ENCODE measurements around the gene WDR1. TPM values are rescaled to one million over a fixed set of nuclear protein-coding genes. Genes with fewer than 3 reads are reported as not detected.

Gene WDR1
- total RNA-seq, 2 experiments from 2014 or later = 397 to 413 TPM

DNA sequence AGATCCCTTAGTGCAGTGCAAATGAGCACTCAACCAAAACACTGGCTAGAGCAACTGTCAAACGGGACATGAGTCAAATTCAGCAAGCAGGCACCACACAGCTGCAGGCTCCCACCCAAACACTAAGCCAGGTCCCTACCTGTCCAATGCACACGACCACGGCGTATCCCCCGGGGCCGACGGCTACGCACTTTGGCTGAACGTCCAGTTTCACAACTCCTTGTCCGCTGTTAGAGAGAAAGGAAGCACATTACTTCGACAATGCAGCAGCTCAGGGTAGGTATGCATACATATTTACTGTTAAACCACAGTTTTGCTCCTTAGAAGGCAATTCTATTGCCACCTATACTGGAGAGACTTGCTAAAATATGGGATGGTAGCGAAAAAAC, 35.4 kb downstream of the WDR1 start:
- ChIA-PET POLR2A (interaction anchor here (0.7 kb wide), 1 partner anchor 13 kb away, joined by 3 read pairs; no protein-coding TSS in a partner anchor), CTCF (no interaction called here)

DNA sequence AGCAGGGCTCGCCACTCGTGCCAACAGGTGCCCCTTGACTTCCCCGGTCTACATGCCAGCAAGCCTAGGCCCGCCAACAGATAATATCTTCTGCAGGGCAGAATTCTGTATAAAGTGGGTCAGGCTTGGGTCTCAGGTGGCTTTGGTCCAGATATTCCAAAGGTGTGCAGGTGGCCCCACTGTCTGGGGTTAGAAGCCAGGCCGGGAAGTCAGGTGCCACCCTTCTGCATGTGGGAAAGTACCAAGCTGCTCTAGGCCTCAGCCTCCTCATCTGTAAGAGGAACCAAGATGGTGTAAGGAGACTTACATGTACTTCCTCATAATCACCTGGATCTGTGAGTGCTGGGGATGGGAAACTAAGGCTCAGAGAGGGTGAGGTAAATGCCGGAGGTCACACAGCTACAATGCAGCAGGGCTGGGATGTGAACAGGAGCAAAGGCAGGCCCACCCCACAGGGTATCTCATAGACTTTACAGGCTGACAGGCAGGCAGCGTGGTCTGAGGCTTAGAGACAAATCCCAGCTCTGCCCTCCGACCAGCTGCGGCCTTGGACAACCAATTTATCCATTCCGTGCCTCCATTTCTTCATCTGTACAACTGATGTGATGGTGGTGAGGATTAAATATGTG, 35.9 kb downstream of the WDR1 start:
- CTCF ChIA-PET = no interaction called here

DNA sequence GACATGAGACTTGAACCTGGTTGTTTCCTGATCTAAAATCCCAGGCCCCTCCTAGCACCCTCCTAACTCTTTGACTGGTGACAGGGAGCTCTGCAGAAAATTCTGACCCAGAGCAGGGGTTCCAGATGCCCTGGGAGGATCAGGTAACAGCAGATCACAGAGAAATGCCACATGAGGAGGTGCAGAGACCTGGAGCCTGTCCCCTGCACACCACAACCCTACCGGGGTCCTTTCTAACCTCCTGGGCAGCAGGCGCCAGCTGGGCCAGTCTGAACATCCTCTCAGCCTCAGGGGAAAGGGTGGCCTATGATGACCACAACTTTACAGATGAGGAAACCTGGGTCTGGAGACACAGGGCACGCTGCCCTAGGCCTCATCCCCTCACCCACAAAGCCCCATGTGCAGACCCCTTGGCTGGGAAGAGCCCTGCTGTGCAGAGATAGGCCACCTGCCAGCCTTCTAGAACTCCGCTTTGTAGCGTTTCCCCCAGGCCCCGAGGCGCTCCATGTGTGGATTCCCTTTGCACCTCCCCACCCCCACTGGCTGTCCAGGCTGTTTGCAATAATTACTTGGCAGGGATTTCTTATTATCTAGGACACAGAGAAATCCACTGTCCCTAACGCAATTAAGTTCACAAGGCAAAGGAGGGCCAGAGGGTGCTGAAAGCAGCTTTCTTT, 36.5 kb downstream of the WDR1 start:
- POLR2A ChIA-PET = interaction anchor here (0.7 kb wide), 1 partner anchor 35 kb away, joined by 3 read pairs; no protein-coding TSS in a partner anchor
- CTCF ChIA-PET = interaction anchor here (1.1 kb wide), 1 partner anchor 17 kb away, joined by 3 read pairs; no protein-coding TSS in a partner anchor

More for the DNA sequence above, 35.9 kb downstream of the WDR1 start:
- POLR2A ChIA-PET = interaction anchor here (0.7 kb wide), 1 partner anchor 35 kb away, joined by 3 read pairs; no protein-coding TSS in a partner anchor

DNA sequence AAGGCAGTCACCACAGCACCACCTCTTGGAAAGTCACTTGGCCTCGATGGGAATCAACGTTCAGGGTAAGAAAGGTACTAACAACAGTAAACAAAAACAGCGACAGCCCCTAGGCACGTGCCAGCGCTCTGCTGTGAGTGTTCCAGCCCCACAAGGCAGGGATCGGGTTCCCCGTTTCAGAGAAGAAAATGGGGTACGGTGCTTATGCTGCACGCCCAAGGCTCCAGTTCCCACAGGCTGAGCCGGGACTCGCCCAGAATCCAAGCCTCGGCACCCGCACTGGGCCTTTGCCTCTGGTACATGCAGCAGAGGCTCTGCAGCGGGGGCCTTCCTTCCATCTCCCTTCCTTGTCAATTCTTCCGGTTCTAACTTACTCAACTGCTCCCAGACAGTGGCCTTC, 37.3 kb downstream of the WDR1 start:
- POLR2A ChIA-PET = no interaction called here
- CTCF ChIA-PET = interaction anchor here (1.1 kb wide), 1 partner anchor 16 kb away, joined by 3 read pairs; no protein-coding TSS in a partner anchor

DNA sequence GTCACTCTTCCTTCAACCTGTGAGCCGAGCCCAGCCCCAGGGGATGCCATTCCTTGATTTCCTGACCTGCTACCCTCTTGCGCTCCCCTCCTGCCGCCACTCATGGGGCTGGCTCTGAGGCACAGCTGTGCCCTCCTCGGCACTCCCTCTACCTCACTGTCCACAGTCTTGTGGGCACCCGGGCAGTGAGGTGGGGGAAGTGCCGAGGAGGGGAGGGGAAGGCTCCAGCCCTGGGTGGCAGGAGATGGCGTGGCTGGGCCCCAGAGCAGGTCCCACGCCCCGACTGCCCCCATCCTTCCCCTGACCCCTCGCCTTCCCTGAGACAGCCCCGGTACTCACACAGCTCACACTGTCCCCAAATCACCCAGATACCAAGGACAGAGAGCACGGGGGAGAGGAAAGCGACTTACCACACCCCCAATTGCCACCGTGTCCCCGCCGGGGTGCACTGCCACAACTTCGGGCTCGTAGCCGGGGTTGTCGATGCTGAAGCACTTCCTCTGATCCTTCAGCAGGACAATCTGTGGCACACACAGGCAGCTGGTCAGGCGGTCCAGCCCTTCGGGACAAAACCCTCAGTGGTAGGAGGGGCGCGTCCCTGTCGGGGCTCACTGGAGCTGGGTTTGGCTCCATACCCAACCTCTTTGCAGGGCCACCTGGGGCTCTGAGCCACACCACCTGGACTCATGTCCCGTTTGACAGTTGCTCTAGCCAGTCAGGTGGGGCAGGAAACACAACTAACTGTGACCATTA, 37.9 kb downstream of the WDR1 start:
- ChIA-PET POLR2A (interaction anchor here (1.2 kb wide), 1 partner anchor 38 kb away, joined by 3 read pairs; the partner anchor contains the start of gene WDR1), CTCF (interaction anchor here (0.6 to 1.1 kb wide), 2 partner anchors 15 to 19 kb away, joined by 3 read pairs; no protein-coding TSS in a partner anchor)

DNA sequence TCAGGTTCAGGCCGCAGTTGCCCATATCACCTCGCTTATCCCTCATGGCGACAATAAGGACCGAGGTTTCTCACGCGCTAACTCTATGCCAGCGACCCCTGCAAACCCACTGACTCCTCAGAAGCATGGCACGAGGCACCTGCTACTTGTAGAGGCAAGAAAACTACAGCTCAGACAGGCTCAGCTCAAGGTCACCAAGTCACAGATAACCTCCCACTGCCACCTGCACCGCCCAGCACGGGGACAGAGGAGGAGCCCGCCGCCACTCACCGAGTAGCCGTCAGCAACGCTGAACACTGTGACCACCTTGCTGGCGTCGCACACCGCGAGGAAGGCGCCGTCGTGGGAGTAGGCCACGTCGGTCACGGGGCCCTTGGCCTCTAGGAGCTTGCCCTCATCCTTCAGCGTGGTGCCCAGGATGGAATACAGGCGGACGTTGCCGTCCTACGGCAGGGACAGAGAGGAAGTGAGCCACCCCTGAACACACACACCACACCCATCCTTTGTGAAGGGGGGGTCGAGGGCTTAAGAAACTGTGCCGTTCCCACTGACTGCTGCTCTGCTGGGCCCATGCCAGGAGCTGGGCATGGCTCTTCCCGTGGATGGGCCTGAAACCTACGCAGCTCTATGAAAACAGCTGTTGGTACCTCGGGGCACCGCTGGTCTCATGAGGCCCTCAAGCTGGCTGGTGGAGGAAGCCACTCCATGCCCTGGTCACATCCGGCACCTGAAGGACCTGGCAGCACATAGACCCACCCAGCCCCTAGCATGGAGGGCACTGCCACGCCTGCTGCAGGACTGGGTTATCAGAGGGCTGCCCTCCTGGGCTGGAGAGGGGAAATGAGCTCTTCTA, 38.9 kb downstream of the WDR1 start:
- ChIA-PET CTCF (interaction anchor here (0.6 kb wide), 1 partner anchor 20 kb away, joined by 3 read pairs; no protein-coding TSS in a partner anchor), POLR2A (interaction anchor here (1.2 kb wide), 1 partner anchor 39 kb away, joined by 3 read pairs; the partner anchor contains the start of gene WDR1)

DNA sequence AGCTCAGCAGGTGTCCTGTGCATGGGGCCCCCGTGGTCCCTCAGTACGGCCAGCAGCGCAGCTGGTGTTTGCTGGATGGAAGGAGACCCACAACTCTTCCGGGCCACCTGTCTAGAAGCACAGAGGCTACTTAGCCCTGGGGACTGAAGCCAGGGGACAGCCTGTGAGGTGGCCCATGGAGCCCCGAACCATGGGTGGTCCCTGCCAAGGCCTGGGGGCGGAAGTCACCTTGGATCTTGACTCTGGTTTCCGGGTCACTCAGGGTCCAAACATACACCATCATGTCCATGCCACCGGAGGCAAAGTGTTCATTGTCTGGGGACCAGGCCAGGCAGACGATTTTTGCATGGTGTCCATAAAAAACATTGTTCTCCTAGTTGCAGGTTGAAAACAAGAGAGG, 39.5 kb downstream of the WDR1 start:
- POLR2A ChIA-PET = no interaction called here
- CTCF ChIA-PET = no interaction called here

DNA sequence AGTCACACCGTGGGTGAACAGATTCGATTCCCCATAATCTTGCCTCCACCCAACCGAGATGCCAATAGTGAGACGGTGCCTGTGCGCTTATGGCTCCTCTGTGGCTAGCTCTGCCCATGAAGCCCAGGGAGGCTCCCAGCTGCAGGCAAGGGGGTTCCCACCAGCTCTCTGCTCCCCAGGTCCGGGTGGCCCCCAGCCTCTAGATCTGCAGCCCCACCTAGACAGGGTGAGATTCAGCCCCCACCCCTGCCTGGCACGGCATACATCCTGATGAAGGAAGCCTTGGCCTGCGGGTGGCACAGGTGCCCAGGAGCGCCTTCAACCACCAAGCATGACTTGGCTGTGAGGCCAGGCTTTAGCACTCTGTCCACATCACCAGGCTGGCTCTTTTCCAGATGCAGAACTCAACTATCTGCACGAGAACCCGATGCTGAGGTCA, 40.6 kb downstream of the WDR1 start:
- CTCF ChIA-PET = no interaction called here
- POLR2A ChIA-PET = no interaction called here

DNA sequence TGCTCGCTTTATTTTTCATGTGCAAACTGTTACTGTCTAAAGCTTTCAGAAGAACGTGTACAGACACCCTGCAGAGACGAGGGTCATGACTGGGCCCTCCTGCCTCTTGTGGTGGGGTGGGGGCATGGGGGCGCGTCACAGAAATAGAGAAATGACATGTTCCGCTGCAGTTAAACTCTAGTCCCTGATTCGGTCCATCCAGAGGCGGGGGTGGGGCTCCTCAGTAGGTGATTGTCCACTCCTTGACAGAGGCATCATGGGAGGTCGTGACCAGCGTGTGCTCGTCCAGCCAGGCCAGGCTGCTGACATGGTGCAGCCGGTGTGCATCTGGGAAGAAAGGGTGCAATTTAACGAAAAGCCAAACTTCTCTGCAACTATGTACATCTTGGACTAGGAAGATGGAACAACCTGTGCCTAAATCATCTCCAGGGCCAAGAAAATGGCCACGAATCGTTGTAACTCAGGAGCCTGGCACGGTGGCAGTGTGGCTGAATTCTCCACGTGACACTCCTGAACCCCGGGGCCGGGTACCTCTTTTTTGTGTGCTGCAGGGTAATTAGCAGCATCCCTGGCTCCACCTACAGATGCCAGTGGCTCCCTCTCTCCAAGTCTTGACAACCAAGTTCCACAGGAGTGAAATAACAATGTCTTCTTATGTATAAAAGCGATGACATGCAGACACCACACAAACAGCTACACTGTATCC, 41.3 kb downstream of the WDR1 start:
- CTCF ChIA-PET = no interaction called here

DNA sequence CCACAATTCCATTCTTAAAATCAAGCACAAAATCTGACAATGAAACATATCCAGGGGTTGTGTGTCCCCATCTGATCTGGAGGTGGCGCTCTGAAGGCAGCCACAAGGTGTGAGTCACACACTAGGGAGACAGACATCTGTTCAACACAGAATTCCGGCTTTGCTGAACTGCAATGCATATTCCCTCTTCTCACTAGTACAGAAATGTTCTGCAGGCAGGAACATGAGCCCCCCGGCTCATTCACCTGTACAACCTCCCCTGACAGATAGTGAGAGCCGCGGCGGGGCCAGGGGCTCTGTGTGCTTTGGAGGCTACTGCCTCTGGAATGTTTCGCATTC, 41.9 kb downstream of the WDR1 start:
- POLR2A ChIA-PET = no interaction called here
- CTCF ChIA-PET = no interaction called here

More for the DNA sequence above, 41.3 kb downstream of the WDR1 start:
- POLR2A ChIA-PET = no interaction called here

DNA sequence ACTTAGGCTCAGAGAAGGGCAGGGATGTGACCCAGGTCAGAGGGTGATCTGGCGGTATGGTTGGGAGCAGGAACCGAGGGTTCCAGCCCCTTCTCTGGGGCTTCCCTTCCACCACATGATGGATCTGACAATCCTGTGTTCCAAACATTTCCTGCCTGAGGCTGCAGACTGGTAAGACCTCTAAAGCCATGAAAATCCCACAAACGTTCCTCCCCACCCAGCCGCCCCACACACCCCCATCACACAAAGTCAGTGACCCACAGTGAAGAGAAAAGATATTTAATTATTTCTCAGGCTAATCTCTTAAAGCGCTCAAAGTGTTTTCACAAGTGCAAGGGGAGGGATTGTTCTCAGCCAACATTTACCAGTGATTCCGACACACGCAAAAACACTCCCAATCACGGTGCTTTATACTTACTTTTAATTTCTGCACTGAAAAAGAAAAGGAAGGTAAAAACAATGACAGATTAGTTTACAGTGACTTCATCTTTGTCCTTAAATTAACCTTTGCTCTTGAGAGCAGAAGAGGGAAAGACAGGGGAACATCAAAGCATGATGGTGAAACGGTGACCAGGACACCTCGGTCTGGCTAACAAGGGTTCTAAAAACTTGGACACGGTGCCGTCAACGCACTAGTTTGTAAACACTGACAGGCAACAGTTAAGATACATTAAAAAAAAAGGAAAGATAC, 42.4 kb downstream of the WDR1 start:
- ChIA-PET CTCF (no interaction called here), POLR2A (no interaction called here)

DNA sequence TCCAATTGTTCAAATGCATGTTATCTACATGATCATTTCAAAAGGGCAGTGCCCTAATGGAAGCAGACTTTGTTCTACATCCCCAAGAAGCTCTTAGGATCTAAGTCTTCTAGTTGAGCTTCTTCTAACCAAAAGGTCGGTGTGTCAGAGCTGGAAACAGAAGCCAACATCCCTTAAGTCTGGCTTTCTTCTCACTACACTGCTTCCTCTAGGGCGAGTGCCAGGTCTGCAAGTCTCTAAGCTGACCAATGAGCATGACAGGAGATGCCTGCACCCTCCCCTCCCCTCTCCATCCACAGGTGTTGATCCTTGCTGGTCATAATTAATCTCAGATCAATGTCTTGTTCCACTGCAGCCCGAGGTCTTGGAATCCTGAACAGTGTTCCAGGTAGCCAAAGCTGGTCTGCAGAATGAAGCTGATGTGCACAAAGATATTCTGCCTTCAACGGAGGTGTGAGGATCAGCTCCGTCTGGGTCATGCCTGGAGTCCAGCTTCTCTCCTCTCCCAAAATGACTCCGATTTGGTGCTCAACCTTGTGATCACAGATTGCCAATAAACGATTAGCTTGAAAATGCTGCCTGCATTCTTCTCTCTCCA, 44.1 kb downstream of the WDR1 start:
- POLR2A ChIA-PET = interaction anchor here (0.7 kb wide), 1 partner anchor 10 kb away, joined by 3 read pairs; no protein-coding TSS in a partner anchor

DNA sequence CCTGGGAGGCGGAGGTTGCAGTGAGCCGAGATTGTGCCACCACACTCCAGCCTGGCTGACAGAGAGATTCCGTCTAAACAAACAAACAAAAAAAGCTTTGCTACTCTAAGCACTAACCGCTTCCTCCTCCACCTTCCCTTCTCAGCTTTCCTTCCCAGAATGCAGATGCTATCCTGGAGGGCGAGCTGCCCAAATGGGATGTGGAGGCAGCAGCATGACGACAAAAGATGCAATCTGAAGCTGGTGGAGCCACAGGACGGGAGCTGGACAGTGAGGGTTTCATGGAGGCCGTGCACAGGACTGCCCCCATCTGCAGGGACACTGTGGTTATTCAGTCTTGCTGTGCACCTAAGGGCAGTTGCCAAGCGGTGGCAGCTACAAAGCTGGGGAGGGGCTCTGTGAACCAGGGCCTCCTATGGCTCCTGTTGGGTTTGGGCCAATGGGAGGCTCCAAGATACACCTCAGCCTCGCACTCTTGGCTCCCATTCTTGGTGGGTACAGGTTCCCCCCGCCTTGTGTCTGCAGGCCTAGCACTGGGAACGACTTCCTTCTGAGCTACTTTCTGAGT, 47.4 kb downstream of the WDR1 start:
- CTCF ChIA-PET = no interaction called here
- POLR2A ChIA-PET = interaction anchor here (1.0 kb wide), 1 partner anchor 48 kb away, joined by 3 read pairs; no protein-coding TSS in a partner anchor

More for the DNA sequence above, 44.1 kb downstream of the WDR1 start:
- CTCF ChIA-PET = no interaction called here

DNA sequence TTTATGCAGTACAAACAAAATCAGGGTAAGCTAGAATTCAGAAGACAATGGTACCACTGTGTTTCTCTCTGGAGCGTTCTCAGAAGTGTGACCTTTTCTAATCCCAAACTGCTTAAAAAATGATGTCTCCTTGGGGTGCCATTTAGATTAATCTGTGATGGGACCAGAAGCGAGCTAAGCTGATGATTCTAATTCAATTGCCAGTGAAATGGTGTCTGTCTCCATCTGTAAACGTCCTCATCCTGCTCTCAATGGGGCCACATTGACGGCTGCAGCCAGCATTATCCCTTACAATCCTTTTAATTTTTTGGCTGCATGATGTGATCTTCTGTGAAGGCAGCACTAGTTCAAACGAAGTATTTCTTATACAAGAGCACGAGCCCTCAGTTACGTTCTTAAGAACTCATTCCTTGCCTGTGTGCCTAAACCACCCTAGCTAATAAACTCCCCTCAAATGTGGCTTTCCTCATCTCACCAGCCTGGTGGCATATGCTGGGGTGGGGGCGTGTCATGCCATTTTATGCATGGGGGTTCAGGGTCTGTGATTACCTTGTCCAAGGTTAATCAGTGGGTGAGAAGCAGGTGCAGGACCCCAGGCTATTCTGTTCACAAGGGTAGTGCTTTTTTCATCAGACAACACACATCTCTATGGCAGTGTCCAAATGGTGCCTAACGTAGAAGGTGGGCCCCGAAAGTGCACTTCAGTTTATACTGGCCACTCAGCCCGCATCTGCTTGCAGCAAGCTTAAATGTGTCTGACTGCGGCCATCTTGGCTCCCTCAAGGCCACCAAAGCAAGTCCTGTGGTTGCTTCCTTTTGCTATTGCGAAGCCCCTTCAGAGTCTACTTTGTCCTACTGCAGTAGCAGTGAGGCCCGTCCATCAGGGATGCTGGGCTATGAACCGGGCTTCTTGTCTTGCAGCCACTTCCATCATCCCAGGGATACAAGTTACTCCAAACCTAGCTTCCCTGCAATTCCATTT, 49.6 kb downstream of the WDR1 start:
- ChIA-PET CTCF (no interaction called here), POLR2A (no interaction called here)

DNA sequence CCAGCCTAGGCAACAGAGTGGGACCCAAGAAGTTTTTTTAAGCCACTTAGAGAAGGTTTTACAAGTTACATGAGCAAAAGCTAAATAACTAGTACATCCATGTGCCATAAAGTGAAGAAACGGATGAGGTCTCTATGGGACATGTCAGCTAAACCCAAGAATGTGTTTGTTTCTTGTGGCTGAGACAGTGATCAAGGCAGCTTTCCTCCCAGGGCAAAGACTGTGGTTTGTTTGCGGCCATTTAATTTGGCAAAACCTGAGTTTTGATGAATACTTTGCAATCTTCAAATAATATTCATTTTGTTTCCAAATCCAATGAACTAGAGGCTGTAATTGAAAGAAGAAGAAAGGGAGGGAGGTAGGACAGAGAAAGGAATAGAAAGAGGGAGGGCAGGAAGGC, 50.4 kb downstream of the WDR1 start:
- ChIA-PET POLR2A (no interaction called here), CTCF (no interaction called here)

DNA sequence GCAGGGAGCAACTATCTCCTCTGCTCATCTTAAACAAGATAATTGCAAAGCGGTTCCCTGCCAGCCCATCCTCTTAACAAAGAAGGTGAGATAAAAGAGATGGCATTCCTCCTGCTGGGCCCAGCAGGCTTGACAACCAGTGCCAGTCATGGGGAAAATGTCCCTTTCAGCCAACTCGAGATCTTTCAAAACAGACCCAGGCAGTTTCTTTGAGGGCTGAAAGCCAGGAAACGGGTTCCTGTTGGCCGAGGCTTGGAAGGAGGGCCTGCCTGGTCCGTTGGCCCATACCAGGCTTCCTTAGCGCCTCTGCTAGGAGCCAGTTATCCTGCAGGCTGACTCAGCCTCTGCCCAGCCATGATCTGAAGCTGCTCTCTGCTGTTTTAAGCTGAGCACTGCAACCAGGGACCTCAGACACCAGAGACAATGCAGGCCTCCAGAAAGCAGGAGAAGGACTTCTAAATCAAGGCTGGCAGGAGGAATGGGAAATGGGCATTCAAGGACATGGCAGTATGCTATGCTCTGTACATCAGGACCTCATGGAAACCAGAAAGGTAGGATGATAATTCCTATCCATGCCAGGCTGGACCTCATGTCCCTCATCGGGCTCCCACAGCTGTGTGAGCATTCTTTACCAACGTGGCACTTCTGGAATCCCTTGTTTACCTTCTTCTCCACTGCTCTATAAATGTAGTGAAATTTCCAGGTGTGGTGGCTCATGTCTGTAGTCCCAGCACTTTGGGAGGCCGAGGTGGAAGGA, 52.9 kb downstream of the WDR1 start:
- POLR2A ChIA-PET = no interaction called here
- CTCF ChIA-PET = interaction anchor here (1.1 kb wide), 1 partner anchor 16 kb away, joined by 3 read pairs; no protein-coding TSS in a partner anchor

All from activated CD8-positive, alpha-beta memory T cell treated with anti-CD3 and anti-CD28 coated beads for 36 hours (primary cell).